OCI-LY1 (cell line): Measurements from ENCODE around the gene NUMB.
"Not testable (repeated sequence)": the region's sequence is repeated elsewhere in the genome, so short reads cannot be mapped to it uniquely, and the experiment has no call there.

ENCODE experiments used
- H2AFZ ChIP-seq: fragments of 200-600 bp; sonication (generic), shearing (Covaris generic); 2 replicates; pipeline ENCODE4 v1.6.0; 2014; ENCODE audit warnings: antibody characterized with exemption, mild to moderate bottlenecking, low read length
- H3F3A ChIP-seq: fragments of 200-600 bp; sonication (generic), shearing (Covaris generic); 2 replicates; pipeline ENCODE4 v1.6.0; 2014; ENCODE audit warnings: mild to moderate bottlenecking, antibody characterized with exemption, low read length, moderate library complexity; ENCODE audit not compliant: insufficient read depth
- H3K27ac ChIP-seq: fragments of 200-600 bp; sonication (generic); 2 replicates; pipeline ENCODE4 v1.5.1; 2014; ENCODE audit warnings: low read length, mixed run types, mild to moderate bottlenecking, low read depth; ENCODE audit not compliant: poor library complexity, severe bottlenecking
- H3K27me3 ChIP-seq: fragments of 200-600 bp; sonication (generic); 2 replicates; pipeline ENCODE4 v1.6.0; 2014; ENCODE audit warnings: antibody characterized with exemption, mild to moderate bottlenecking, low read length, moderate library complexity; ENCODE audit not compliant: insufficient read depth
- H3K36me3 ChIP-seq: fragments of 200-600 bp; sonication (generic); 2 replicates; pipeline ENCODE4 v1.6.1; 2014; ENCODE audit warnings: mild to moderate bottlenecking, antibody characterized with exemption, low read length, moderate library complexity, mixed read lengths; ENCODE audit not compliant: insufficient read depth
- H3K4me1 ChIP-seq: fragments of 200-600 bp; sonication (generic); 2 replicates; pipeline ENCODE4 v1.5.1; 2014; ENCODE audit warnings: mild to moderate bottlenecking, low read length, moderate library complexity; ENCODE audit not compliant: insufficient read depth, severe bottlenecking
- H3K4me2 ChIP-seq: fragments of 200-600 bp; sonication (generic), shearing (Covaris generic); 2 replicates; pipeline ENCODE4 v1.6.1; 2014; ENCODE audit warnings: low read length
- H3K4me3 ChIP-seq: fragments of 200-600 bp; sonication (generic); 2 replicates; pipeline ENCODE4 v1.5.1; 2014; ENCODE audit warnings: low read length, low read depth, mild to moderate bottlenecking, mixed read lengths; ENCODE audit not compliant: poor library complexity, severe bottlenecking
- H3K79me2 ChIP-seq: fragments of 200-600 bp; shearing (Covaris generic); 2 replicates; pipeline ENCODE4 v1.6.1; 2016; ENCODE audit warnings: mixed run types, low read length, mixed read lengths; ENCODE audit not compliant: insufficient read depth
- H3K9ac ChIP-seq: fragments of 200-600 bp; sonication (generic), shearing (Covaris generic); 2 replicates; pipeline ENCODE4 v1.6.1; 2014; ENCODE audit warnings: mild to moderate bottlenecking, low read length, mixed read lengths
- H3K9me2 ChIP-seq: fragments of 200-600 bp; sonication (generic), shearing (Covaris generic); 2 replicates; pipeline ENCODE4 v1.6.1; 2014; ENCODE audit warnings: low read depth, mild to moderate bottlenecking, low read length, mixed read lengths
- H3K9me3 ChIP-seq: fragments of 200-600 bp; shearing (Covaris generic); 2 replicates; pipeline ENCODE4 v1.6.1; 2014; ENCODE audit warnings: low read length, mixed read lengths
- H4K20me1 ChIP-seq: fragments of 200-600 bp; sonication (generic), shearing (Covaris generic); 2 replicates; pipeline ENCODE4 v1.6.0; 2016; ENCODE audit warnings: mild to moderate bottlenecking, low read length; ENCODE audit not compliant: insufficient read depth
- CTCF ChIP-seq: fragments of 200-600 bp; sonication (generic), shearing (Covaris generic); IDR thresholded peaks from 2 replicates; pipeline ENCODE4 v1.5.1; 2017; ENCODE audit warnings: mild to moderate bottlenecking, antibody characterized with exemption, low read length, moderate library complexity, mixed read lengths
- EZH2 ChIP-seq: fragments of 200-600 bp; sonication (generic), shearing (Covaris generic); IDR thresholded peaks from 2 replicates; pipeline ENCODE4 v1.8.0; 2017; ENCODE audit warnings: borderline replicate concordance, mixed run types, mild to moderate bottlenecking, antibody characterized with exemption, low read length, moderate library complexity, mixed read lengths

NUMB gene

GRCh38 chr14:73393375-73393774 is 65.0 kb downstream of the NUMB start:
- H3K79me2 ChIP-seq = no peaks in the 10 kb centered on the region
- H3K9ac ChIP-seq = no peak overlapping the region
- no peaks in the 10 kb centered on the region for H3F3A ChIP-seq
- H4K20me1 ChIP-seq = no peaks in the 10 kb centered on the region
- no peaks in the 10 kb centered on the region for H3K27me3 ChIP-seq
- H2AFZ ChIP-seq = no peak overlapping the region
- no peak overlapping the region for H3K27ac ChIP-seq
- TF ChIP-seq EZH2 (no peak), CTCF (no peak)
- H3K4me3 ChIP-seq = no peak overlapping the region
- no peaks in the 10 kb centered on the region for H3K36me3 ChIP-seq
- no peaks in the 10 kb centered on the region for H3K9me2 ChIP-seq
- H3K4me1 ChIP-seq = peaks cover 4% of the 10 kb centered on the region
- no peak overlapping the region for H3K4me2 ChIP-seq
- no peaks in the 10 kb centered on the region for H3K9me3 ChIP-seq

- H3K27ac ChIP-seq = no peak overlapping the region
- TF ChIP-seq EZH2 (no peak), CTCF (no peak)
- no peaks in the 10 kb centered on the region for H3K27me3 ChIP-seq
- no peaks in the 10 kb centered on the region for H3K79me2 ChIP-seq
- no peaks in the 10 kb centered on the region for H3K36me3 ChIP-seq
- H3K4me3 ChIP-seq = no peak overlapping the region
- no peak overlapping the region for H3K4me2 ChIP-seq
- no peaks in the 10 kb centered on the region for H3K9me3 ChIP-seq
- no peaks in the 10 kb centered on the region for H3F3A ChIP-seq
- H3K4me1 ChIP-seq = no peaks in the 10 kb centered on the region
- no peak overlapping the region for H2AFZ ChIP-seq
- no peaks in the 10 kb centered on the region for H3K9me2 ChIP-seq
- H3K9ac ChIP-seq = no peak overlapping the region
- H4K20me1 ChIP-seq = no peaks in the 10 kb centered on the region
Observed at GRCh38 chr14:73392329-73393257, 65.8 kb downstream of the NUMB start.

GRCh38 chr14:73387860-73388259 is 70.5 kb downstream of the NUMB start:
- H3K9ac ChIP-seq, H3K9me3 ChIP-seq, H3K4me1 ChIP-seq, H3K9me2 ChIP-seq, H3F3A ChIP-seq, H2AFZ ChIP-seq, H3K79me2 ChIP-seq, H3K27ac ChIP-seq, H3K36me3 ChIP-seq, H3K4me2 ChIP-seq, H4K20me1 ChIP-seq, H3K4me3 ChIP-seq, H3K27me3 ChIP-seq: not testable (repeated sequence)

- Histone ChIP-seq H3K9ac (no peak overlapping the region), H3K79me2 (no peaks in the 10 kb centered on the region), H3K9me2 (no peaks in the 10 kb centered on the region), H3K4me2 (no peak overlapping the region), H4K20me1 (no peaks in the 10 kb centered on the region), H3K36me3 (no peaks in the 10 kb centered on the region), H3K4me3 (no peak overlapping the region), H3K27ac (no peak overlapping the region), H3K27me3 (no peaks in the 10 kb centered on the region), H3K9me3 (0 out of 2 replicates have a peak, but pooled peaks cover 2% of the 10 kb centered on the region), H3K4me1 (no peaks in the 10 kb centered on the region), H3F3A (no peaks in the 10 kb centered on the region), H2AFZ (no peak overlapping the region)
- TF ChIP-seq CTCF = no peak
- TF ChIP-seq EZH2 = no peak
Observed at GRCh38 chr14:73386342-73386741, 72.0 kb downstream of the NUMB start.

DNA sequence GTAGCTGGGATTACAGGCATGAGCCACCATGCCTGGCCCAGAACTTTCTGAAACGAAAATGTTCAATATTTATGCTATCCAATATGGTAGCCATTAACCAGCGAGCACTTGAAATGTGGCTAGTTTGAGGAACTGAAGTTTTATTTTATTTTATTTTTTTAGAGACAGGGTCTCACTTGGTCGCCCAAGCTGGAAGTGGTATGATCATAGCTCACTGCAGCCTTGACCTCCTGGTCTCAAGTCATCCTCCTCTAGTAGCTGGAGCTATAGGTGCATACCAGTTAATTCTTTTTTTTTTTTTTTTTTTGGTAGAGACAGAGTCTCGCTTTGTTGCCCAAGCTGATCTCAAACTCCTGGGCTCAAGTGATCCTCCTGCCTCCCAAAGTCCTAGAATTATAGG is 73.3 kb downstream of the NUMB start:
- H3K9me3 ChIP-seq, H3K36me3 ChIP-seq, H3K4me3 ChIP-seq, H3K9me2 ChIP-seq, H3K4me1 ChIP-seq, H3K79me2 ChIP-seq, H3K27ac ChIP-seq, H2AFZ ChIP-seq, H3K4me2 ChIP-seq, H3F3A ChIP-seq, H3K9ac ChIP-seq, H3K27me3 ChIP-seq, H4K20me1 ChIP-seq: not testable (repeated sequence)
